ENCODE data around the gene POTEH.
"Not testable (repeated sequence)": the region's sequence is repeated elsewhere in the genome, so short reads cannot be mapped to it uniquely, and the experiment has no call there.

Gene POTEH

DNA sequence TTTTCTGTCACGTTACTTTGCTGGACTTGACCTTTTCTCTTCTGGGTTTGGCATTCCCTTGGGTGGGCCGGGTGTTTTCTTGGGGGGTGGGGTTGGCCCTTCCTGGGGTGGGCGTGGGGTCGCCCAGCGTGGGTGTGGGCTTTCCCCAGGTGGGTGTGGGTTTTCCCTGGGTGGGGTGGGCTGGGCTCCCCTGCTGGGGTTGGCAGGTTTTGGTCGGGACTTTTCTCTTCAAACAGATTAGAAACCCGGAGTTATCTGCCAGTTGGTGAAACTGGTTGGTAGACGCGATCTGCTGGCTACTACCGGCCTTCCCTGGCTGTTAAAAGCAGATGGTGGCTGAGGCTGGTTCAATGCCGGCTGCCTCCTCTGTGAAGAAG lies at the start of gene POTEH:
Gene POTEH (plus strand): TSS at position 278 of the 377 bp plus-strand sequence. CDS start 52 bp downstream, at position 330.
- DNase-seq; in situ Hi-C loops (cut with HindIII; ENCODE audit: low pct_ligation_motif_present, low pct_unique_long_range_greater_than_20kb, low sequenced_read_pairs): not testable (repeated sequence)

GRCh38 chr22:15642288-15642861 lies 47.5 kb upstream of the POTEH start:
- in situ Hi-C loops (cut with HindIII; ENCODE audit: low pct_ligation_motif_present, low pct_unique_long_range_greater_than_20kb, low sequenced_read_pairs); DNase-seq: not testable (repeated sequence)

- DNase-seq; in situ Hi-C loops (cut with HindIII; ENCODE audit: low pct_ligation_motif_present, low pct_unique_long_range_greater_than_20kb, low sequenced_read_pairs): not testable (repeated sequence)
Observed at GRCh38 chr22:15651954-15652353, 37.9 kb upstream of the POTEH start.

- in situ Hi-C loops (cut with HindIII; ENCODE audit: low pct_ligation_motif_present, low pct_unique_long_range_greater_than_20kb, low sequenced_read_pairs); DNase-seq: not testable (repeated sequence)
Observed at GRCh38 chr22:15652738-15653137, 37.1 kb upstream of the POTEH start.

DNA sequence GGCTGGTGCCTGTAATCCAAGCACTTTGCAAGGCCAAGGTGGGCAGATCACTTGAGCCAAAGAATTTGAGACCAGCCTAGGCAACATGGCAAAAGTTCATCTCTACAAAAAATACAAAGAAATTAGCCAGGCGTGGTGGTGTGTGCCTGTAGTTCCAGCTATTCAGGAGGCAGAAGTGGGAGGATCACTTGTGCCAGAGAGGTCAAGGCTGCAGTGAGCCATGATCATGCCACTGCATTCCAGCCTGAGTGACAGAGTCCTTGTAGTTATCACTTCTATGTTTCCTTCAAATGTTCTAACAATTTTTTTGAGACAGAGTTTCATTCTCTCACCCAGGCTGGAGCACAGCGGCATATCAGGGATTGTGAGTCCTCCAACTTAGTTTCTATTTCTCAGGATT lies 36.6 kb upstream of the POTEH start:
- in situ Hi-C loops (cut with HindIII; ENCODE audit: low pct_ligation_motif_present, low pct_unique_long_range_greater_than_20kb, low sequenced_read_pairs); DNase-seq: not testable (repeated sequence)

- in situ Hi-C loops (cut with HindIII; ENCODE audit: low pct_ligation_motif_present, low pct_unique_long_range_greater_than_20kb, low sequenced_read_pairs); DNase-seq: not testable (repeated sequence)
Observed at GRCh38 chr22:15661102-15661501, 28.7 kb upstream of the POTEH start.

- in situ Hi-C loops (cut with HindIII; ENCODE audit: low pct_ligation_motif_present, low pct_unique_long_range_greater_than_20kb, low sequenced_read_pairs): not testable (repeated sequence)
Observed at GRCh38 chr22:15664682-15665081, 25.1 kb upstream of the POTEH start.

GRCh38 chr22:15665478-15665877 lies 24.3 kb upstream of the POTEH start:
- DNase-seq; in situ Hi-C loops (cut with HindIII; ENCODE audit: low pct_ligation_motif_present, low pct_unique_long_range_greater_than_20kb, low sequenced_read_pairs): not testable (repeated sequence)

More at GRCh38 chr22:15664682-15665081, 25.1 kb upstream of the POTEH start:
- not testable (repeated sequence) for DNase-seq

DNA sequence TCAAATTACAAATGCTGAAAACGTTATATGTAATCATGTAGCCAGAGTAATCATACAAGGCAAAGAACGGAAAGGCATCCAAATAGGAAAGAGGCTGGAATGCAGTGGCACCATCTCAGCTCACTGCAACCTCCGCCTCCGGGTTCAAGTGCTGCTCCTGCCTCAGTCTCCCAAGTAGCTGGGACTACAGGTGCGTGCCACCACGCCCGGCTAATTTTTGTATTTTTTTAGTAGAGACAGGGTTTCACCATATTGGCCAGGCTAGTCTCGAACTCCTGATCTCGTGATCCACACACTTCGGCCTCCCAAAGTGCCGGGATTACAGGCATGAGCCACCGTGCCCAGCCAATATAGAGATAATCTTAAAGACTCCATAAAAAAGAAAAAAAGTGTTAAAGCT lies 20.4 kb upstream of the POTEH start:
- DNase-seq; in situ Hi-C loops (cut with HindIII; ENCODE audit: low pct_ligation_motif_present, low pct_unique_long_range_greater_than_20kb, low sequenced_read_pairs): not testable (repeated sequence)

DNA sequence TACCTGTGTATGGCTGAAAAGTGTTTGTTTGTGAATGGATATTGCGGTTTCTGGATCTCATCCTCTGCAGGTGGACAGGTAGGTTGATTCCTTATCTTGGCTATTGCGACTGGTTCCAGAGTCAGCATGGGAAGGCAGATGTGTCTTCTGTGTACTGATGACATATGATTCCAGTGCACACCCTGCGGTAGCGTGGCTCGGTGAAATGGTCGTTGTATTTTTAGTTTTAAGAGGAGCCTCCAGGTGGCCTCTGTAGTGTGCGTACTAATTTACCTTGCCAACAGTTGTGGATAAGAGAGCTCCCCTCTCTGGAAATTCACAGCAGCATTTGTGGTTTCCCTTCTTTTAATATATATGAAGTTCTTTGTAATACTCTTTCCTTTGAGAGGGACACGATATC lies 10.1 kb upstream of the POTEH start:
- in situ Hi-C loops (cut with HindIII; ENCODE audit: low pct_ligation_motif_present, low pct_unique_long_range_greater_than_20kb, low sequenced_read_pairs); DNase-seq: not testable (repeated sequence)

- in situ Hi-C loops (cut with HindIII; ENCODE audit: low pct_ligation_motif_present, low pct_unique_long_range_greater_than_20kb, low sequenced_read_pairs); DNase-seq: not testable (repeated sequence)
Observed at GRCh38 chr22:15684115-15684514, 5.7 kb upstream of the POTEH start.

- DNase-seq; in situ Hi-C loops (cut with HindIII; ENCODE audit: low pct_ligation_motif_present, low pct_unique_long_range_greater_than_20kb, low sequenced_read_pairs): not testable (repeated sequence)
Observed at GRCh38 chr22:15684695-15685094, 5.1 kb upstream of the POTEH start.

- DNase-seq; in situ Hi-C loops (cut with HindIII; ENCODE audit: low pct_ligation_motif_present, low pct_unique_long_range_greater_than_20kb, low sequenced_read_pairs): not testable (repeated sequence)
Observed at GRCh38 chr22:15685641-15686040, 4.2 kb upstream of the POTEH start.

DNA sequence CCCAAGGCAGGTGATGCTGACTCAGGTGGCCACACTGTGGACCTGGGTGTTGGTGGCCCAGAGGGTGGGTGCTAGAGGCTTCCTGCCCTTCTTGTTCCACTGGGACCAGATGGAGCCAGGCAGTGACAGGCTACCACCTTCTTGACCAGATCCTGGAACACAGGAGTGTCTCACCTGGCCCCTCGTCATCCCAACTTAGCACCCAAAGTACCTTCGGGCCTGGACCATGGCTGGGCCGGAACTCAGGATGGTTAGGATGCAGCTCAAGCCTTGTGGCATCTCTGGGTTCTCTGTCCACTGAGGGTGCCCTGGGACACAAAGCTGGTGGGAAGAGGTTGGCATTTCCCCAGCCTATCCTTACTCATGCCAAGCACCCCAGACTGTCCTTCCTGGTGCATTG lies 2.7 kb upstream of the POTEH start:
- DNase-seq: not testable (repeated sequence)

DNA sequence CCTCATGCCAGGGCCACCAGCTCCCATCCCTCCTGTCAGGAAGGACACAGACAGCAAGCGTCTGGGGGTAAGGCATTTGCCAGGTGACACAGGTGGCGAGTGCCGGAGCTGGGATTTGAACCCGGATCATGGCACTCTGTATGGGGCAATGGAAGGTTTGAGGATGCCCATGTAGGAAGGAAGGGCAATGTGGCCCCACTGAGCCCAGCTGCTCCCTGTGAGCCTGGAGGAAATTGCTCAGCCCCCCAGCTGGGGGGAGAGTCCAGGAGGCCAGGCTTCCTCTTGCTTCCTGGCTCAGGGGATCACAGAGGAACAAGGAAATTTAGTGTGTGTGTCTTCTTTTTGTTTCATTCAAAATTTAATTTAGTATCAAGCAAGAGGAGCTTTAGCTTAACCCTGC lies 2.1 kb upstream of the POTEH start:
- DNase-seq; in situ Hi-C loops (cut with HindIII; ENCODE audit: low pct_ligation_motif_present, low pct_unique_long_range_greater_than_20kb, low sequenced_read_pairs): not testable (repeated sequence)

More for the DNA sequence above, 2.7 kb upstream of the POTEH start:
- in situ Hi-C loops (cut with HindIII; ENCODE audit: low pct_ligation_motif_present, low pct_unique_long_range_greater_than_20kb, low sequenced_read_pairs): not testable (repeated sequence)

- DNase-seq; in situ Hi-C loops (cut with HindIII; ENCODE audit: low pct_ligation_motif_present, low pct_unique_long_range_greater_than_20kb, low sequenced_read_pairs): not testable (repeated sequence)
Observed at GRCh38 chr22:15688090-15688489, 1.7 kb upstream of the POTEH start.

DNA sequence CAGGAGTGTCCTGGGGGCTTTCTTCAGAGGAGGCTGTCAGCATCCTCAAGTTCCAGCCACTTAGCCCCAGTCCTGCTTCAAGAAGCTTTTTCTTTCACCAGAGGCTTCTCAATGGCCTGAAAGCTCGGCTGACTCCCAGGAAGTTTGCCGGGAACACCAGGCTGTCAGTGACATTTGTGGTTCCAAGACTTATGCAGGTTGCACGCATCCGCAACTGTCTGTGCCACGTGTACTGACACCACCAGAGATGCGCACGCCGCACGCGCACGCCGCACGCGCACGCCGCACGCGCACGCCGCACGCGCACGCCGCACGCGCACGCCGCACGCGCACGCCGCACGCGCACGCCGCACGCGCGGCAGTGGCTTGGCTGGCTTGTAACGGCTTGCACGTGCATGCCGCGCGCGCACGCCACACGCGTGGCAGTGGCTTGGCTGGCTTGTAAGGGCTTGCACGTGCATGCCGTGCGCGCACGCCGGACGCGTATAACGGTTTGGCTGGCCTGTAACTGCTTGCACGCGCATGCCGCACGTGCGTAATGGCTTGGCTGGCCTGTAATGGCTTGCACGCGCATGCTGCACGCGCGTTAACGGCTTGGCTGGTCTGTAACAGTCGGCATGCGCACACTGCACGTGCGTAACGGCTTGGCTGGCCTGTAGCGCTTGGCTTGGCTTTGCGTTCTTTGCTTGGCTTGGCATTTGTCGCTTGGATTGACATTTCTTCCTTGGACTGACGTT lies 646 bp upstream of the POTEH start:
- DNase-seq; in situ Hi-C loops (cut with HindIII; ENCODE audit: low pct_ligation_motif_present, low pct_unique_long_range_greater_than_20kb, low sequenced_read_pairs): not testable (repeated sequence)

- DNase-seq; in situ Hi-C loops (cut with HindIII; ENCODE audit: low pct_ligation_motif_present, low pct_unique_long_range_greater_than_20kb, low sequenced_read_pairs): not testable (repeated sequence)
Observed at GRCh38 chr22:15713600-15713999, 23.8 kb downstream of the POTEH start.

GRCh38 chr22:15714125-15714524 lies 24.3 kb downstream of the POTEH start:
- in situ Hi-C loops (cut with HindIII; ENCODE audit: low pct_ligation_motif_present, low pct_unique_long_range_greater_than_20kb, low sequenced_read_pairs); DNase-seq: not testable (repeated sequence)

DNA sequence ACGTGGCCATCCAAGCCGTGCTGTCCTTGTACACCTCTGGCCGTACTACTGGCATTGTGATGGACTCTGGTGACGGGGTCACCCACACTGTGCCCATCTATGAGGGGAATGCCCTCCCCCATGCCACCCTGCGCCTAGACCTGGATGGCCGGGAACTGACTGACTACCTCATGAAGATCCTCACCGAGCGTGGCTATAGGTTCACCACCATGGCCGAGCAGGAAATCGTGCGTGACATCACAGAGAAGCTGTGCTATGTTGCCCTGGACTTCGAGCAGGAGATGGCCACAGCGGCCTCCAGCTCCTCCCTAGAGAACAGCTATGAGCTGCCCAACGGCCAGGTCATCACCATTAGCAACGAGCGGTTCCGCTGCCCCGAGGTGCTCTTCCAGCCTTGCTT lies 32.1 kb downstream of the POTEH start:
- in situ Hi-C loops (cut with HindIII; ENCODE audit: low pct_ligation_motif_present, low pct_unique_long_range_greater_than_20kb, low sequenced_read_pairs); DNase-seq: not testable (repeated sequence)

Data from ACHN (cell line).